ENCODE results near the gene ACKR3. TPM values are rescaled to one million over a fixed set of nuclear protein-coding genes. Genes with fewer than 3 reads are reported as not detected.

Gene ACKR3
- total RNA-seq, 1 donor from 2014 or later, result 1.2 TPM

DNA sequence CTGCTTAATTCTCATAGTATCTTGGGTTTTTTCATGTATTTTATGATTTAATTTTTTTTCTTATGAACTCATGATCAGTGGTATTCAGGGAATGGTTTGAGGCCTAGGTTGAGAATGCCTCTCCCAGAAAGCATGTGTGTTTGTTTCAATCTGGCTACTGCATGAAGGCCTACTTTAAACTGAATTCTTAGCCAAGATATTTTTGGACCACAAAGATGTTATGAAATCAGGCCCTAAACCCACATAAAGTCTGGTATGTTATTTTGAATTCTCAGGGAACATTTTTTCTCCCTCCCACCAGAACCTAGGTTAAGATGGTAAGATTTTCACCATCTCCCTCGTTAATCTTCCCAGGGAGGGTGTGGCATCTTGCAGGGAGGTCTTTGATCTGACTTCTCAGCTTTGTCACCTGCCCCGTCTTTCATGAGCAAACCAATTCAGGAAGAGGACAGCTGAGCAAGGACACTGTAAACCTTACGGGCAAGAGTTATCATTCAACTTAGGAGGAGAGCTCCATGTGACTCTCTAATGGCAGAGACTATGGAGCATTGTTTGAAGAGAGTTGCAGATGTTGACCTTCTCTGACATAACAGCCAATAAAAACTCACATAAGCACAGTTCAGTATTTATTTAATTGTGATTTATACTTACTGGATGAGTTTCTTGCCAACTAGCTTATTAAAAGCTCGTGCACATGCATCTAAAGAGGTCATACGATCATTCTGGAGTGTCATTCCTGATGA lies 21.3 kb upstream of the ACKR3 start:
- Mint-ChIP-seq H3K9me3 (ENCODE audit: unreplicated experiment) (peaks cover 3% of the 10 kb centered on the region), H3K4me1 (ENCODE audit: low read depth, unreplicated experiment) (peaks cover 9% of the 10 kb centered on the region), H3K36me3 (ENCODE audit: unreplicated experiment) (no peaks in the 10 kb centered on the region), H3K27me3 (ENCODE audit: unreplicated experiment) (peaks cover 2% of the 10 kb centered on the region), H3K4me3 (ENCODE audit: unreplicated experiment) (no peak overlapping the region), H3K27ac (ENCODE audit: unreplicated experiment) (no peak overlapping the region)
- no peak for DNase-seq
- TF ChIP-seq CTCF (IDR thresholded peaks at IDR 0.05; ENCODE audit: partially characterized antibody, unreplicated experiment), result no peak

GRCh38 chr2:236549165-236549564 lies 20.5 kb upstream of the ACKR3 start:
- no peak for DNase-seq
- H3K9me3 Mint-ChIP-seq (ENCODE audit: unreplicated experiment), result peaks cover 2% of the 10 kb centered on the region
- peaks cover 9% of the 10 kb centered on the region for H3K4me1 Mint-ChIP-seq (ENCODE audit: low read depth, unreplicated experiment)
- H3K36me3 Mint-ChIP-seq (ENCODE audit: unreplicated experiment), result peaks cover 4% of the 10 kb centered on the region
- H3K4me3 Mint-ChIP-seq (ENCODE audit: unreplicated experiment), result no peak overlapping the region
- no peak for TF ChIP-seq CTCF (IDR thresholded peaks at IDR 0.05; ENCODE audit: partially characterized antibody, unreplicated experiment)
- peaks cover 2% of the 10 kb centered on the region for H3K27me3 Mint-ChIP-seq (ENCODE audit: unreplicated experiment)
- H3K27ac Mint-ChIP-seq (ENCODE audit: unreplicated experiment), result no peak overlapping the region

GRCh38 chr2:236550290-236550689 lies 19.3 kb upstream of the ACKR3 start:
- peaks cover 4% of the 10 kb centered on the region for H3K36me3 Mint-ChIP-seq (ENCODE audit: unreplicated experiment)
- no peaks in the 10 kb centered on the region for H3K9me3 Mint-ChIP-seq (ENCODE audit: unreplicated experiment)
- DNase-seq, result no peak
- H3K27ac Mint-ChIP-seq (ENCODE audit: unreplicated experiment), result no peak overlapping the region
- TF ChIP-seq CTCF (IDR thresholded peaks at IDR 0.05; ENCODE audit: partially characterized antibody, unreplicated experiment), result no peak
- peaks cover 8% of the 10 kb centered on the region for H3K4me1 Mint-ChIP-seq (ENCODE audit: low read depth, unreplicated experiment)
- no peak overlapping the region for H3K4me3 Mint-ChIP-seq (ENCODE audit: unreplicated experiment)
- H3K27me3 Mint-ChIP-seq (ENCODE audit: unreplicated experiment), result peaks cover 2% of the 10 kb centered on the region

GRCh38 chr2:236550701-236551465 lies 18.7 kb upstream of the ACKR3 start:
- TF ChIP-seq CTCF (IDR thresholded peaks at IDR 0.05; ENCODE audit: partially characterized antibody, unreplicated experiment), result no peak

More at GRCh38 chr2:236550701-236551465, 18.7 kb upstream of the ACKR3 start:
- no peak overlapping the region for H3K27ac Mint-ChIP-seq (ENCODE audit: unreplicated experiment)
- H3K27me3 Mint-ChIP-seq (ENCODE audit: unreplicated experiment), result peaks cover 3% of the 10 kb centered on the region
- H3K4me1 Mint-ChIP-seq (ENCODE audit: low read depth, unreplicated experiment), result peaks cover 6% of the 10 kb centered on the region
- no peak overlapping the region for H3K4me3 Mint-ChIP-seq (ENCODE audit: unreplicated experiment)
- no peaks in the 10 kb centered on the region for H3K9me3 Mint-ChIP-seq (ENCODE audit: unreplicated experiment)
- peaks cover 4% of the 10 kb centered on the region for H3K36me3 Mint-ChIP-seq (ENCODE audit: unreplicated experiment)
- no peak for DNase-seq

Data from glutamatergic neuron (in vitro differentiated cells).